ENCODE data around the gene APH1A. TPM values are rescaled to one million over a fixed set of nuclear protein-coding genes. Genes with fewer than 3 reads are reported as not detected.

The APH1A gene
- total and polyA plus RNA-seq, 9 of the 15 experiments (the other 6 are each of a cell fraction or from before 2014, with no cell fraction given): 5.6 to 123 (median 77.0) TPM

GRCh38 chr1:150293433-150294253 lies 24.8 kb upstream of the APH1A start, which contains the start of gene MRPS21 (continued):
- TF ChIP-seq E4F1 (CRISPR knock-in tag; IDR thresholded peaks at IDR 0.05; ENCODE audit: borderline replicate concordance) (no peak), STAT5B (CRISPR knock-in tag; IDR thresholded peaks at IDR 0.05) (no peak), E2F1 (CRISPR knock-in tag; IDR thresholded peaks at IDR 0.05) (no peak), DLX4 (CRISPR knock-in tag; IDR thresholded peaks at IDR 0.05) (no peak), E2F3 (CRISPR knock-in tag; IDR thresholded peaks at IDR 0.05) (no peak), TSHZ1 (CRISPR knock-in tag; IDR thresholded peaks at IDR 0.05) (no peak), TOE1 (IDR thresholded peaks at IDR 0.05; ENCODE audit: borderline replicate concordance) (peak; percentile 37; the same call in 1 of the 2 replicates), TOE1 (CRISPR knock-in tag; IDR thresholded peaks at IDR 0.05; ENCODE audit: borderline replicate concordance, low read depth) (no peak), KAT2B (IDR thresholded peaks at IDR 0.05; ENCODE audit: low read depth, low read length) (no peak), HMG20B (CRISPR knock-in tag; IDR thresholded peaks at IDR 0.05) (no peak), ZBTB17 (CRISPR knock-in tag; IDR thresholded peaks at IDR 0.05) (0 out of 2 replicates have a peak, but pooled peaks have one; percentile 21), ZNF24 (IDR thresholded peaks at IDR 0.05) (no peak), KLF13 (tag; IDR thresholded peaks at IDR 0.05; ENCODE audit: borderline replicate concordance, low read depth) (no peak), HIVEP1 (CRISPR knock-in tag; IDR thresholded peaks at IDR 0.05) (no peak), SMARCE1 (IDR thresholded peaks at IDR 0.05) (no peak), ZNF280B (CRISPR knock-in tag; IDR thresholded peaks at IDR 0.05) (no peak), GATAD2A (IDR thresholded peaks at IDR 0.05) (no peak), NUFIP1 (IDR thresholded peaks at IDR 0.05; ENCODE audit: partially characterized antibody) (no peak), ZBED1 (IDR thresholded peaks at IDR 0.05) (0 out of 2 replicates have a peak, but pooled peaks have one; percentile 81), SMAD3 (CRISPR knock-in tag; conservative IDR thresholded peaks at IDR 0.05) (no peak)

Measured in K562 (cell line).